Activated CD4-positive, alpha-beta T cell treated with anti-CD3 and anti-CD28 coated beads for 48 hours (primary cell): ENCODE results near the gene H6PD.
A peak's percentile ranks its signal among the peaks of the same experiment; 100 is the strongest.

Source experiments
- DNase-seq: peaks from one replicate; pipeline ENCODE4 v3.0.0-alpha.2; 2020

The H6PD gene

DNA sequence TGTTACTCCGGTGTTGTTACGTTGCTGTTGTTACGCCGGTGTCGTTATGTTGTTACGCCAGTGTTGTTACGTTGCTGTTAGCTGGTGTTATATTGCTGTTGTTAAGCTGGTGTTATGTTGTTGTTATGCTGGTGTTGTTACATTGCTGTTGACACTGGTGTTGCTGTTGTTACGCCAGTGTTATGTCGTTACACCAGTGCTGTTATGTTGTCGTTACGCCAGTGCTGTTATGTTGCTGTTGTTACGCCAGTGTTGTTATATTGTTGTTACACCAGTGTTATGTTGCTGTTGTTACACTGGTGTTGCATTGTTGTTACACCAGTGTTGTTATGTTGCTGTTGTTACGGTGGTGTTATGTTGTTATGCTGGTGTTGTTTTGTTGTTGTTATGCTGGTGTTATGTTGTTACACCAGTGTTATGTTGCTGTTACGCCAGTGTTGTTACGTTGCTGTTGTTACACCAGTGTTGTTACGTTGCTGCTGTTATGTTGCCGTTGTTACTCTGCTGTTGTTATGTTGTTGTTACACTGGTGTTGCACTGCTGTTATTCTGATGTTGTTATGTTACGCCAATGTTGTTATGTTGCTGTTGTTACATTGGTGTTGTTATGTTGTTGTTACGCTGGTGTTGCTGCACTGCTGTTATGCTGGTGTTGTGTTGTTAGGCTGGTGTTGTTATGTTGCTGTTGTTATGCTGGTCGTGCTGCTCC is 25.6 kb downstream of the H6PD start:
- no peak for DNase-seq

DNA sequence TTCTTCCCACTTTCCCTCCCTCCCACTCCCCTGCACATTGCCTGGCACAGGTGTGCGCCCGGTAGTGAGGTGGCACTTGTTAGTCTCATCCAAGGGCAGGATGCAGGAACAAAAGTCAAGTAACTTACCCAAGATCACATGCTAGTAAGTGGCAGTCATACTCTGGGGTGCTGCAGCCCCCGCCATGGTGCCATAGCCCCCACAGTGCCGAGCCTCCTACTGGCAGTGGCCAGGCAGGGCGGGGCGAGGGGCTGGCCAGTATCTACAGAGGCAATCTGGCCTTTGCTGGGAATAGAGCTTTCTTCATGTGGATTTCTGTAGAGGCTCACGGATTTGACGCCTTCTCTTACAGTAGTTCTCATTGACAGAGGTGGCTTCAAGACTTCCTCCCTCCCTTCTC is 26.9 kb downstream of the H6PD start:
- DNase-seq: no peak

DNA sequence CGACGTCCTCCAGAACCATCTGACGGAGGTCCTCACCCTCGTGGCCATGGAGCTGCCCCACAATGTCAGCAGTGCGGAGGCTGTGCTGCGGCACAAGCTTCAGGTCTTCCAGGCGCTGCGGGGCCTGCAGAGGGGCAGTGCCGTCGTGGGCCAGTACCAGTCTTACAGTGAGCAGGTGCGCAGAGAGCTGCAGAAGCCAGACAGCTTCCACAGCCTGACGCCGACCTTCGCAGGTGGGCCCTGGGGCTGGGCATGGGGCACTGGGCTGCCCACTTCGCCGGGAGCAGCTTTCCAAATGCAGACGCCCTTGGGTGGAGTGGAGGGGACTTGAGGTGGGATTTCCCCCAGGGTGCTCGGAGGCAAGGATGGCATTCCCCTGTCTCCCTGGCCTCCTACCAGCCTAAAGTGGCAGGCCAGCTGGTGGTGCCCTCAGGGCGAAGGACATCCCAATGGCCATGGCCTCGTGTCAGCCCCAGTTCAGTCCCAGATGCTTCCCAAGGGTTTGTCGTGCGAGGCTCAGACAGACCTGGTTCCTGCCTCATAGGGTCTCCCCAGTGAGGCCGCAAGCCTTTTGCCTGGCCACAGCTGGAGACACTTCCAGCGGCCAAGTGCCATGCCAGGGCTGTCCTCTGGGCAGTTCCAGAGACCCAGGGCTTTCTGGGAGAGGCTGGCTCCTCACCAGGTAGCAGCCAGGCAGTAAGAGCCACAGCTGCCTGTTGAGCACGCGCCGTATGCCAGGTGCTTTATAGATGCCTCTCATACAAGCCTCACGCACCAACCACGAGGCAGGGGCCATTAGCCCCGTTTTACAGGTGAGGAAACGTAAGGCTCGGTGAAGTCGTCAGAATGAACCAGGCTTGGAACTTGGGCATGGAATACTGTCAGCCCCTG is 27.8 kb downstream of the H6PD start:
- DNase-seq: no peak

DNA sequence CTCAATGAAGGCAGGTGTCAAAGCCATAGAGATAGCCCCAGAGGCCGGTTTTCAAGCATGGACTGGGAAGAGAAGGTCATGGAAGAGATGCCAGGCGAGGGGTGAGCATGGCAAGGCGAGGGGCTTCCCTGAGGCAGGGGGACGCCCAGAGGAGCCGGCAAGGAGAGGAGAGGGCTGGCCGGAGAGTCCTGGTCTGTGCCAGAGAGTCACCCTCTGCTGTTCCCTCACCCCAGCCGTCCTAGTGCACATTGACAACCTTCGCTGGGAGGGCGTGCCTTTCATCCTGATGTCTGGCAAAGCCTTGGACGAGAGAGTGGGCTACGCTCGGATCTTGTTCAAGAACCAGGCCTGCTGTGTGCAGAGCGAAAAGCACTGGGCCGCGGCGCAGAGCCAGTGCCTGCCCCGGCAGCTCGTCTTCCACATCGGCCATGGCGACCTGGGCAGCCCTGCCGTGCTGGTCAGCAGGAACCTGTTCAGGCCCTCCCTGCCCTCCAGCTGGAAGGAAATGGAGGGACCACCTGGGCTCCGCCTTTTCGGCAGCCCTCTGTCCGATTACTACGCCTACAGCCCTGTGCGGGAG is 28.8 kb downstream of the H6PD start:
- no peak for DNase-seq

DNA sequence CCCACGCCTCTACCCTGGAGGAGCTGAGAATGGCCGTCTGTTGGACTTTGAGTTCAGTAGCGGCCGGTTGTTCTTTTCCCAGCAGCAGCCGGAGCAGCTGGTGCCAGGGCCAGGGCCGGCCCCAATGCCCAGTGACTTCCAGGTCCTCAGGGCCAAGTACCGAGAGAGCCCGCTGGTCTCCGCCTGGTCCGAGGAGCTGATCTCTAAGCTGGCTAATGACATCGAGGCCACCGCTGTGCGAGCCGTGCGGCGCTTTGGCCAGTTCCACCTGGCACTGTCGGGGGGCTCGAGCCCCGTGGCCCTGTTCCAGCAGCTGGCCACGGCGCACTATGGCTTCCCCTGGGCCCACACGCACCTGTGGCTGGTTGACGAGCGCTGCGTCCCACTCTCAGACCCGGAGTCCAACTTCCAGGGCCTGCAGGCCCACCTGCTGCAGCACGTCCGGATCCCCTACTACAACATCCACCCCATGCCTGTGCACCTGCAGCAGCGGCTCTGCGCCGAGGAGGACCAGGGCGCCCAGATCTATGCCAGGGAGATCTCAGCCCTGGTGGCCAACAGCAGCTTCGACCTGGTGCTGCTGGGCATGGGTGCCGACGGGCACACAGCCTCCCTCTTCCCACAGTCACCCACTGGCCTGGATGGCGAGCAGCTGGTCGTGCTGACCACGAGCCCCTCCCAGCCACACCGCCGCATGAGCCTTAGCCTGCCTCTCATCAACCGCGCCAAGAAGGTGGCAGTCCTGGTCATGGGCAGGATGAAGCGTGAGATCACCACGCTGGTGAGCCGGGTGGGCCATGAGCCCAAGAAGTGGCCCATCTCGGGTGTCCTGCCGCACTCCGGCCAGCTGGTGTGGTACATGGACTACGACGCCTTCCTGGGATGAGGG is 29.7 kb downstream of the H6PD start:
- no peak for DNase-seq

DNA sequence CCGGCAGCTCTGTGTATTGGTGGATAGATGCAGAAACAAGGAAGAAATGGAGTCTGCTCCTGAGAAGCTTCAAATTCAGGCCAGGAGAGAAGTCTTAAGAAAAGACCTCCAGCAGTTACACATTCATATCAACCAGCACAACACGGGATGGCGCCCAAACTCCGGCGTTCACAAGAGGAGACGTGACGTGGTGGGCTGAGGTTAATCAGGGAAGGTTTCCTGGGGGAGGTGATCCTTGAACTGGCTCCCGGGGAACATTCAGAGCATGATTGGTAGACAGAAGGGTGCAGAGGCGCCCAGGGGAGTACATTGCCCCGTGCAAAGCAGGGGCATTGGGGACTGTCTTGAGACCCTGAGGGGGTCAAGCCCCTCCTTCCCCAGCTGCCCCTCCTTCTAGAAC is 30.5 kb downstream of the H6PD start:
- no peak for DNase-seq

DNA sequence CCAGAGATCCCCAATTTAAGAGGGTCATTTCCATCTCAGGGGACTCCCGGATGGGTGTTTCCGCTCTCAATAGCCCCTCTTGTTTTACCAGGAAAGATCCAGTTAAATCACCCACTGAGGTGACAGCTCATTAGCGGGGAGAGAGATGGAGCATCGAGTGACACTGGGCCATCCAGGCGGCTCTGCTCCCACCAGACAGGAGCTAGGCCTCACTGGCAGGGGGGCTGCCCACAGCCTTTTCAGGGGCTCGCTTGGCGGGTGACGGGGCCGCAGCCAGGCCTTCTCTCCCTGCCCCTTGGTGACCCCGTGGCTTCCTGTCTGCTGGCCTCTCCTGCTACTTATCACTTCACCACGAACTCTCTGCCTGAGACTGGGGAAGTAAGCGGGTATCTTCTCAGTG is 31.4 kb downstream of the H6PD start:
- no peak for DNase-seq

DNA sequence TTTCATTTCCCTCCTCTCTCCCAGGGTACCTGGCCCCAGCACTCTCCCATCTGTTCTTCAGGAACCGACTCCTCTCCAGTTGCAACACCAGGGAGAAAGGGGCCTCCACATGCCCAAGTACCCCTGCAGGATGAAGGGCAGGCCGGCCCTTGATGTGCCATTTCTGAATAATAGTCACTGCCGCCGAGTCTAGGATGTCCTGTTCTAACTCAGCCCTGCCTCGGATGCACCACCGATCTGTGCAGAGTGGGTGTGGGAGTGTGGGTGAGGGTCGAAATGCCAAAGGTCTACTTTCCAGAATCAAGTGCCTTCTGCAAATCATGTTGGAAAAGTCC is 32.7 kb downstream of the H6PD start:
- DNase-seq: no peak

DNA sequence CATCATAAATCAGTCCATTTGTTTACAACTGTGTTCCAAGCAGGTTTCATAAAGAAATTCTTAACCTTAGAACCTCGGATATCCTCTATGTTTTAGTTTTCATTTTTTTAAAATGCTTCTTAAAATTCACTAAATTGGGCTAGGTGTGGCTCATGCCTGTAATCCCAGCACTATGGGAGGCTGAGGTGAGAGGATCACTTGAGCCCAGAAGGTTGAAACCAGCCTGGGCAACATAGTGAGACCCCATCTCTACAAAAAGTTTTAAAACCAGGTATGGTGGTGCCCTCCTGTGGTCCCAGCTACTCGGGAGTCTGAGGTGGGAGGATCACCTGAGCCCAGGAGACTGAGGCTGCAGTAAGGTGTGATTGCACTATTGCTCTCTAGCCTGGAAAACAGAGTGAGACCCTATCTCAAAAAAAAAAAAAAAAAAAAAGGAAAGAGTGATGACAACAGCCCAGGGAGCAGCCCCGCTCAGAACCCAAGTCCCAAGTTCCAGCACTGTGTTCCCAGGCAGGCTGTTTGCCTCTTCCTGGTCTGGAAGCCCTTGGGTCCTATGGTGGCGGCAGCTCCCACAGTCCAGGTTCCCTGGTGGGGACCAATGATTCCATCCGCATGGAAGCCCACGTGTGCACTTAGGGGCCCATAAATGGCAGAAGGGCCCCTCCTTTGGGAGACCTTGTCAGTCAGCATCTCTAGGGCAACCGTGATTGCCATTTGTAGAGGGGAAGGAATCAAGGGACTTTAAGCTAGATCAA is 33.4 kb downstream of the H6PD start:
- DNase-seq: no peak

DNA sequence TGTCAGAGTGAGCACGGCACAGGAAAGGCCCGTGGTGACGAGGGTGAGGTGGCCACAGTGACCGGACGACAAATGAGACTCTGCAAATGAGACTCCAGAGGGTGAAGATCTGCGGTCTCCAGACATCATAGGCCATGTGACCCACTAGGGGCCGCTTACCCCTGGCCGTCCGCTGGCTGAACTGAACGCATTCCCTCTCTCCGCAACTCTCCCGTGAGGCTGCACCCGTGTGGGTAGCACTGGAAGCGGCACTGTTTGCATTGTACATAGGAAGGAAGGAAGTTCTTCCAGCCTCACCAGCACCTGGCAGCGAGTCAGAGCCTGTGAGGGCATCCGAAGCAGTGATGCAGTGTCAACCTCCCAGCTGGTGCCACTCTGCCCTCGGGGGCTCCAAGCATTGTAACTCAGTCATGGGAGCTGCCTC is 34.5 kb downstream of the H6PD start:
- DNase-seq: no peak

DNA sequence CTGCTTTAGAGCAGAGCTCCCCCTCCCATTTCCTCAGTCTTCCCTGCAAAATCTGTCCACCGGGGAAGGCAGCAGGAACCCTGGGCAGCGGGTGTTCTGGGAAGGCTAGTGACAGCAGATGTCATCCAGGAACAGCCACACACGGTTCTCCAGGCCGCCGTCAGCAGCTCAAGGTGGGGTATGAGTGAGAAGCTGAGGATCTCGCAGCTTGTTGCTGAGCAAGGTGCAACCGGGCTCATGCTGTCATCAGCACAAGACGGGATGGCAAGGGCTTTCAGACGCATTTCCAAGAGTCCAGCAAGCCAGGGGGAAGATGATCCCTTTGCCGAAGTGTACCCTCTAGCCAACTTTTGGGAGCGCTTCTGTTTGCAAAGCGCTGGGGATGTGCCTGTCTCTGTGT is 35.1 kb downstream of the H6PD start:
- DNase-seq: no peak

DNA sequence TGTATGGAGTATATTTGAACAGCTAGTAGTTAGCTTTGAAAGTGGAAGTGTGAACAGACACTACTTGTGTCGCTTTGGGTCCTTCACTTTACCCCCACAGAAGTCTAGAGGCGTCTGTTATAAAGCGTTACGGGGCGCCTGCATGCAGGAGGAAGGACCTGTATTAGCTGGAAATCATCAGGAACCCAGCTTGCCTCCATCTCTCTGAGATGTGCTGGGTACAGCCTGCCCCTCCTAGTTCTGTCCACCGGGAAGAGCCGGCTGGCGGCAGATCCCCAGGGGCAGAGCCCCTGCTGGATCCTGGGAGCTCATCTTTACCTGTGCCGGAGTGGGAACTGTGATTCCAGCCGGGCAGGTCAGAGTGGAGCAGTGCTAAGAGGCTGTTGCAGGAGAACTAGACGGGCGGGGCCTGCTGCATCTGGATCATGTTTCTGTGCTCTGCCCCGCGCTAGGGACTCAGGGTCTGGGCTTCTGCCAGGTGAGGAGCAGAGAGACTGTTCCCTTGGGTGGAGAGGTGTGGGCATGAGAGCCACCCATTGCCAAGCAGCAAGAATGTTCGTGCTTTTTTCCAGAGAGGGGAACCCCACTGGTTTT is 35.8 kb downstream of the H6PD start:
- DNase-seq: no peak

DNA sequence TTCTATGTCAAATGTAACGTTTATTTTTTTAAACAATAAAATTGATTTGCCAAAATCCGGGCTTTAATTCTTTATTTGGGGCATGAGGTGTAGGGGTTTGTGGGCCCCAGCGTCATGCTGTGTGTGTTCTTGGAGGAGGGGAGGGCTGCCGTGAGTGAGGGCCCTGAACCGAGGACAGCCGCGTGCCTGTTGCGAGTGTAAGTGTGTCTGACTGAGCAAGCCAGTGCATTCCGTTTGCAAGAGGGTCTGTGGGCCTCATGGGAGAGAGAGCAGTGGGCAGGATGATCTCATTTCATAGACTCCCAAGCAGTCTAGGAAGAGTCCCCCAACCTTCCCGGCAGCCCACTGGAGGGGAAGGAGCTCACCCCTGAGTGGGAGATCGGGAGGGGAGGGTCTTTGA is 36.7 kb downstream of the H6PD start:
- DNase-seq: no peak

DNA sequence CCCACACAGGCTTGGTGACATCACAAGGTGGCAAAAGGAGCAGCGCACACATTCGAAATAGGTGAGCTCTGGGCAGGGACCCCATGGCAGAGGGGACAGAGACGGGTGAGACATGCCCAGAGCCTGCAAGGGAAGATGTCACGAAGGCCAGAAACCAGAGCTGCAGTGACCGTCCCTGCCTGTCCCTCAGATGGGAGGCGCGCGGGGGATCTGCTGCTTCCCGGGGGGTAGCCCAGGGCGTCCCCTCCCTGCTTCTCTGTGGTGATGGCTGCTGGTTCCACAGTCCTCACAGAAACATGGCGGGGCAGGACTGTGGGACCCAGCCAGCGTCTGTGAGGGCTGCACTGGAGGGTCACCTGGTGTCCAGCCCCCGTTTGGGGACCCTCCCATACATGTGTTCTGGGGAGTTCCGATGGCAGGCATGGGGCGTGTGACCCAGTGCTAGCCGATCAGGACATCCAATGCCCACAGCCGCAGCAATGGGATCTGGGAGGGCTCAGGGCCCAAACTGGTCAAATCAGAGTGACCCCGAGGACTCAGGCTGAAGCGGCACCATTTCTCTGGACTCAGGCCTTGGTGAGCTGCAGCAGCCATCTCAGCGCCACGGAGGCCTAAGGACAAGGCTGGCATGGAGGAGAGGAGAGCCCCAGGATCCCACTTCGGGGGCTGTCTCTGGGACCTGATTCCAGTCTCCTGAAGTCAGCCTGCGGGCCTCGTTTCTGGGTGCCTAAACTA is 37.5 kb downstream of the H6PD start:
- DNase-seq: no peak

DNA sequence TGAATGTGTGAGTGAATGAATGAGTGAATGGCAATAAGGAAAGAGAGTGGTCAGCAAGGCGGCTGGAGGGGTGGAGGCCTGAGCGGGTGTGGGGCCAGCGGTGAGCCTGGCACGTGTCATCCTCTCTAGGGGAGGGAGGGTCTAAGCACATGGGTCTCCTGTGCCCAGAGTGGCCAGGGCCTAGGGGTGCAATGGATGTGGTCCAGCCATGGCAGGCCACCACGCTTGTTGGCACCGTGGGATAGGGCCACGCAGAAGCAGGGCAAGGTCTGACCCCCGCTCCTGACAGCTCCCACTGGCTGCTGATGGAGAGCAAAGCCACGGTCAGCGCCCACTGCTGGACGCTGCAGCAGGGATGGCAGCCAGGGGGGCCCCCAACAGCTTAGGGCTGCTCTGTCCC is 38.6 kb downstream of the H6PD start:
- DNase-seq: no peak

DNA sequence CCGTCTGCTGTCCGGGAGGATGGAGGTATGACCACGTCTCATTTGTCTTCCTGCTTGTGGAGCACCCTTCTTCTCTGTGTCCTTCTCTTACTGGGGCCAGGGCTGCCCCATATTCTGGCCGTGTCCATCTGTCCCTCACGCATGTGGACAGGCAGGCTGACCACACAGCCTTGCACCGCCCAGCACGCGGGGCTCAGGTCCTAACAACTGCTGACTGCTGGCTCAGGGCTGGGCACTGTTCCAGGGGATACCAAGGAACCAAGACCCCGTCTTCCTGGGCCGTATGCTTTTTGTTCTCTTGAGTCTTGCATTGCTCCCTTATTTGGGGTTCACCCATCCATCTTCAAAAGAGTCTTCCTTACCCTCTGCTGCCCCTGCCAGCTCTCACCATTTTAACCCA is 40.6 kb downstream of the H6PD start:
- no peak for DNase-seq

DNA sequence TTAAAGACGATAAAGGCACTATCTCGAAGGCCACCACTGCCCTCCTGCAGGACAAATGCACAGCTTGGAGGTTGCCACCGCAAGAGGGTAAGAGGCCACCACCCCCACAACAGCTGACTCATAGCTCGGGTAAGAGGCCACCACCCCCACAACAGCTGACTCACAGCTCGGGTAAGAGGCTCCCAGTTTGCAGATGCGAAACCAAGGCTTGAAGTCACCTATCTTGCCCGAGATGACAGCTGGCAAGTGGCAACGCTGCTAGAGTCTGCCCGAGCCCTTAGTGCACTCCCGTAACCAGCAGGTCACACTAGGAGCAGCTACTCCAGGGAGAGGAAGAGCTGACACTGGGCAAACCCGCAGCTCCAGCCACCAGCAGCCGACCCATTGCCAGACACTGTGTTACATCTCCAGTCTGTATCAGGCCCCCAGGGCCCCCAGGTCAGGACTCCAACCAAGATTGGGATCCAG is 41.0 kb downstream of the H6PD start:
- DNase-seq: peak; percentile 91

DNA sequence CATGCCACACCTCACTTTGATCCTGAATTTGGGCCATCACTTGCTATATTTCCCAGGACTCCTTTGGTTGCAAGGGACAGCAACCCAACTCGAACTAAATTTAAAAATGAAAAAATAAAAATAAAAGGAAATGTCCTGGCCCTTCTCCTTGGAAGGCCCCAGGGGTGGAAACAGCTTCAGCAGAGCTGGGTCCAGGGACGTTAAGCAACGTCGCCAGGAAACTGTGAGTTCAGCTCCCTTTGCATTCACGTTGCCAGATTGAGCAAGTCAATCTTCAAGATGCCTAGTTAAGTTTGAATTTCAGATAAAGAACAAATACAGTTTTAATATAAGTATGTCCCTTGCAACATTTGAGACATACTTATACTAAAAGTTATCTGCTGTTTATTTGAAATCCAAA is 43.5 kb downstream of the H6PD start:
- no peak for DNase-seq

DNA sequence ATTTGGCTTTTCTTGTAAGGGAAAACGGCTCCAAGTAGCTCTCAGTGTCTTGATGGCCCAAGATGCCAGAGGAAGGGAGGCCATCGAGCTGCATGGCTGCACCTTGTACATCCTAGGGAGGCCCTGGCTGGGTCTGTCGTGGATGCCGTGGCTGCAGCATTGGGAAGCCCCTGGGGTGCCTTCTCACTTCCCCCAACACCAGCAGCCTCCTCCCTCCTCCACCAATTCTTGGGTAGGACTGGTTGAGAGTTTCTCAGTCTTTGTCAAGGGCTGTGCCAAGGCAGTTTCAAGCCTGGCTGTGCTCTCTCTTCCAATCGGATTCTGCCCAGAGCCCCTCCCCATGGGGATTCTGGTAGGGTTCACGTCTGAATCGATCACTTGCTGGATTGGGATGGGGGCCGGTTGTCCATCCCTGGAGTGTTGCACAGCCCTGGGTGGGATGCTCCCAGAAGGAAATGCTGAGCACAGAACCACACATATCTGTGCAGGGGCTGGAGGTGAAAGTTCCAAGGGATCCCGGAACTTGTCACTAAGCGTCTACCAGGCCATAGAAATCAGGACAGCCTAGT is 44.1 kb downstream of the H6PD start:
- DNase-seq: no peak

DNA sequence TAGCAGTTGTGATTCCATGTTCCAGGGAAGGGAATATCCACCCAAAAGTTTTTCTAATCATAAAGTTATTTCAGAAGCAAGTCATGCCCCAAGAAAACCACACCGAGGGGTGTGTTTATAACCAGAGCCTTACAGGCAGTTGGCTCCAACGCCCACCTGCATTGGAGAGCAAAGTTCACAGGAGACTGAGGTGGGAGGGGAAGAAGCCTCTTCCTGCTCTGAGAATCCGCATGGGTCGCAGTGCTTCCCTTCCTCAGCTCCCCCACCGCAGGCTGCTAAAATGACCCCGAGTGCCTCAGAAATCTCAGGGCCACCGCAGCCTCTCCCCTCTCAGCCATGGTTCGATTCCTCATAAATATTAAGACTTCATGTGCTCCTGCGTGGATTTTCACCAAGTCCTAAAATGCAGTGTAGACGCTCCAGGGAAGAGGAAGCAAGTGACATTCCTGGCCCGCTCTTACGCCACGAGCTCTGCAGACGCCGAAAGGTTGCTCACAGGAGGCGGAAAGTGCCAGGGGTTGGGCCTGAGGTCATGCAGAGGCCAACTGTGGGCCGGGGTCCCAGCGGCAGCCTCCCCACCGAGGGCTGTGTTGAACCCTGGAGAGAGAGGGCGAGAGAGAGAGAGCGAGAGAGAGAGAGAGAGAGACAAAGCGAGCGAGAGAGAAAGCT is 44.7 kb downstream of the H6PD start:
- DNase-seq: peak; percentile 60
